Stimulated activated CD8-positive, alpha-beta memory T cell treated with anti-CD3 and anti-CD28 coated beads, Interleukin-15, amount 100 ng/mL, for 24 hours (primary cell): ENCODE results near the gene FXN.
"Not testable (repeated sequence)": the region's sequence is repeated elsewhere in the genome, so short reads cannot be mapped to it uniquely, and the experiment has no call there.

Source experiments
- DNase-seq: peaks from one replicate; pipeline ENCODE4 v3.0.0-alpha.2; 2020; ENCODE audit warnings: low read depth

Gene FXN

DNA sequence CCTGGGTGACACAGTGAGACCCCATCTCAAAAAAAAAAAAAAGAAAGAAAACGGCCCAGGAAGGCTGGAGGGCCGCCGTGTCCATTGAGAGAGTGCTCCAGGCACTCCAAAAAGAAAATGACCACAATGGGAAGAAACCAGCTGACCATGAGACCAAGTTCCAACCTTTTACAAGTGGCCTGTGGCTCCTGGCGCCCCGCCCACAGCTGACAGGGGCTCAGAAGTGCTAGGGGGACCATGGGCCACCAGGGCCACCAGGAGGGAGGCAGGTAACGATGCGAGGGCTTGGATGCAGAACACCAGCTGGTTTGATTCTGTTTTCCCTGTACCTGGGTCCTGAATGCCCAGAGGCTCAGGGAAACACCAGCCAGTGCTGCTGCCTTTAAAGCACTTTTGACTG, 34.6 kb downstream of the FXN start:
- DNase-seq, result no peak

DNA sequence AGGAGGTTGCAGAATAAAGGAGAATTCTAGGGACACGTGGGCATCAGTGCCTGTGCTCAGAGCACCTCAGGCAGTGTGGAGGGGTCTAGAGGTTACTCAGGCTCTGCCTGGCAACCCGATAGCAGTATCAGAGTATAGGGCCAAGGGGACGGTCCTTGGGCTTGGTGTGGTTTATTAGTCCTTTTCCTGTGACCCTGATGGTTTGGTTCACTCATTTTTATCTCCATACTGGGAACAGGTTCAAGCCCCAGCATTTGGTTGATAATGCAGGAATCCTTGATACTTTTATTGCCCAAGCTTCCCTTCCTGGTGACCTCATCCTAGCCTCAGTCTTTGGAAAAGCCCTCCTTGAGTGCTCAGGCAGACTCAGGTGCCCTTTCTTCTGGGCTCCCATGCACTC, 35.5 kb downstream of the FXN start:
- DNase-seq, result no peak

DNA sequence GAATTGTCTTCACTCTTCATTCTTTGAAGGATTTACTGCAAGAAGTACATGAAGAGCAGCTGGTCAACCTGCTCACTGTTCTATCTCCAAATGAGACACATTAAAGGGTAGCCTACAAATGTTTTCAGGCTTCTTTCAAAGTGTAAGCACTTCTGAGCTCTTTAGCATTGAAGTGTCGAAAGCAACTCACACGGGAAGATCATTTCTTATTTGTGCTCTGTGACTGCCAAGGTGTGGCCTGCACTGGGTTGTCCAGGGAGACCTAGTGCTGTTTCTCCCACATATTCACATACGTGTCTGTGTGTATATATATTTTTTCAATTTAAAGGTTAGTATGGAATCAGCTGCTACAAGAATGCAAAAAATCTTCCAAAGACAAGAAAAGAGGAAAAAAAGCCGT, 37.6 kb downstream of the FXN start:
- no peak for DNase-seq

DNA sequence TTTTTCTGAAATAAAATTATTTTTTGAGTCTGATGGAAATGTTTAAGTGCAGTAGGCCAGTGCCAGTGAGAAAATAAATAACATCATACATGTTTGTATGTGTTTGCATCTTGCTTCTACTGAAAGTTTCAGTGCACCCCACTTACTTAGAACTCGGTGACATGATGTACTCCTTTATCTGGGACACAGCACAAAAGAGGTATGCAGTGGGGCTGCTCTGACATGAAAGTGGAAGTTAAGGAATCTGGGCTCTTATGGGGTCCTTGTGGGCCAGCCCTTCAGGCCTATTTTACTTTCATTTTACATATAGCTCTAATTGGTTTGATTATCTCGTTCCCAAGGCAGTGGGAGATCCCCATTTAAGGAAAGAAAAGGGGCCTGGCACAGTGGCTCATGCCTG, 39.2 kb downstream of the FXN start:
- DNase-seq, result no peak

DNA sequence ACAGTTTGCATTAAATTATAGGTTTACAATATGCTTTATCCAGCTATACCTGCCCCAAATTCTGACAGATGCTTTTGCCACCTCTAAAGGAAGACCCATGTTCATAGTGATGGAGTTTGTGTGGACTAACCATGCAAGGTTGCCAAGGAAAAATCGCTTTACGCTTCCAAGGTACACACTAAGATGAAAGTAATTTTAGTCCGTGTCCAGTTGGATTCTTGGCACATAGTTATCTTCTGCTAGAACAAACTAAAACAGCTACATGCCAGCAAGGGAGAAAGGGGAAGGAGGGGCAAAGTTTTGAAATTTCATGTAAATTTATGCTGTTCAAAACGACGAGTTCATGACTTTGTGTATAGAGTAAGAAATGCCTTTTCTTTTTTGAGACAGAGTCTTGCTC, 41.0 kb downstream of the FXN start:
- no peak for DNase-seq

DNA sequence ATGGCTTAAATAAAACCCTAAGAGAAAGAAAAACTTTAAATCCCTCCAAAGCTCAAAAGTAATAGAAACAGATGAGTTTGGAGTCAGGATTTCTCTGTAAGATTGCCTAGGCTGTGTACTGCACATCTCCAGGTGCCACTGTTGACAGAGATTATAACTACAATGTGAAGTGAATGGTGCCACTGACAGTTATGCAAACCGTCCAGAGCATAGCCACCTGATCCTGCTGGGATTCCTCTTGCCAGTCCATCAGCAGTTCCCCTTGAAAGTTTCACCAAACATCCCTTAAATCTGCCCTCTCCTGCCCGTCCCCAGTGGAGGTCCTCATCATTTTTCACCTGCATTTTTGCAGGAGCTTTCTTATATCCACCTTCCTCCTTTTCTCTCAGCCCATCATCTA, 42.5 kb downstream of the FXN start:
- no peak for DNase-seq

DNA sequence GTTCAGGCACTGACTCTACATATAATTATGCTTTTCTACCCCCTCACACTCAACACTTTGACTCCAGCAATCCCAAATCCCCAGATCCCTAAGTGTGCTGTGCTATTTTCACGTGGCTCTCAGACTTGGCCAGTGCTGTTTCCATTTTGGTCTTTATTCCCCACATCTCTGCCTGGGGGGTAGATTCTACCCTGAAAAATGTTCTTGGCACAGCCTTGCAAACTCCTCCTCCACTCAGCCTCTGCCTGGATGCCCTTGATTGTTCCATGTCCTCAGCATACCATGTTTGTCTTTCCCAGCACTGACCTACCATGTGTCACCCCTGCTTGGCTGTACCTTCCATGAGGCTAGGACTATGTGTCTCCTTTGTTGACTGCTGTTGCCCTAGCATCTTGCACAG, 43.0 kb downstream of the FXN start:
- no peak for DNase-seq

DNA sequence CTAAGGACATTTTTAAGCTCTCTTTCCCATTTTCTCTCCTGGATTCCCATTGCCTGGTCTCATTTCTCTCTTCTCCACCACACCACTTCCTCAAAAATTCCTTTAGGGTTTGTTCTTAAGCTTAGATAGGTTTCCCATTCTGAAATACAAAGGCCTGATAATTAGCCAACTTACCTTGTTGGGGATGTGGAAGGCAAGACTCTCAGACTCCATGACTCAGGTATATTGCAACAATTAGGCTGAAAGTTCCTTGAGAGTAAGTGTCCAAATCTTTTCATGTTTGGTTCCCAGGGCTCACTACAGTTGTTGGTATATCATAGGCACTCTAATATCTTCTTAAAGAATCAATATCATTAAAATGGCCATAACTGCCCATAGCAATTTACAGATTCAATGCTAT, 43.6 kb downstream of the FXN start:
- no peak for DNase-seq

DNA sequence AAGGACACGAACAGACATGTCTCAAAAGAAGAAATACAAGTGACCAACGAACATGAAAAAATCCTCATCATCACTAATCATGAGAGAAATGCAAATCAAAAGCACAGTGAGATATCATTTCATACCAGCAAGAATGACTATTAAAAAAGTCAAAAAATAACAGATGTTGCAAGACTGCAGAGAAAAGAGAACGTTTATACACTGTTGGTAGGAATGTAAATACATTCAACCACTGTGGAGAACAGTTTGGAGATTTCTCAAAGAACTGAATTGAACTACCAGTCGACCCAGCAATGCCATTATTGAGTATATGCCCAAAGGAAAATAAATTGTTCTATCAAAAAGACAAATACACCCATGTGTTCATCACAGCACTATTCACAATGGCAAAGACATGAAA, 45.7 kb downstream of the FXN start:
- no peak for DNase-seq

DNA sequence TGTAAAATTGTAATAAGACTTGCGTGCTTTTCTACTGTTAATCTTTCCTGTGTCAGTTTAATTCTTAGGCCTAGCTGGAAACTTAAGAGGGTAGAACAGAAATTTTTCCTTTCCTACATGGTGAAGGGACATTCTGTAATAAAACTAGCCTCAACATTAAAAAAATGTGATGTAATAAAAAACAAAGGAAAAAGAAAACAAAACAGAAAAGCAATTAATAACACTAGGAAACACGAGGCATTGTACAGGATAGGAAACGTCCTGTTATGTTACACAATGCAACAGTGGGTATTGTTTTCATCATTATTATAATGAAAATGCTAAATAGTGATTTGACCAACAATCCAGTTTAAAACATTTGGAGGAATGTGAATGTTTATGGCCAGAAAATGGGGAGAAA, 47.8 kb downstream of the FXN start:
- no peak for DNase-seq

DNA sequence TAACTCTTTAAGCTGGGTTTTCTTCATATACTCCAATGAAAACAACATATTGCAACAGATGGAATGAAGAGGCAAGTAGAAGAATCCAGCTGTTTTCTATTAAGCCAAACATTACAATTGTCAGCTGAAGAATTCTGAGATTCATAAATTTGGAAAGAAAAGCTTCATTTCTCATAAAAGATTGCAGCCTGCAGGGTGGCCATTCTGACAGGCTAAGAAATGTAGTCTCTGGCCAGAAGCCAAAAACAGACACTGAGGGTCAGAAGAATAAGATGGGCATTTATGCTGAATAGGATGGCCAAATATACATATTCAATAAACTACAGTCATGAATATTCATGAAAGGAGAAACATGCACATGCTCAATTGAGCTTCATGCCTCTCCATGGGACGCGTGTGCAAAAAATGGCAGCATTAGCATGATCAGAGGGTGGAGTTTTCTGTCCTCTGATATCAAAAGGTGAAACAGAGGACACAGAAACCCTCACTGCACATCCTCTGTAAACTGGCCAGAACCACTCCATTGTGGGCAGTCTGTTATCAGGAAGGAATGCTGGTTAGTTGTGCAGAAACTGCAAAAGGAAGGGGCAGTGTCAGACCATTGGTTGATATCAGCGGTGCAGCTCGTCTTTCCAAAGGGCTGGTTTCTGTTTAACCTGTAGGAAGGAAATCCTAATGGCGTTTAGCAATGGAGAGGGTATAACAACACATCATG, 50.2 kb downstream of the FXN start:
- DNase-seq, result no peak

DNA sequence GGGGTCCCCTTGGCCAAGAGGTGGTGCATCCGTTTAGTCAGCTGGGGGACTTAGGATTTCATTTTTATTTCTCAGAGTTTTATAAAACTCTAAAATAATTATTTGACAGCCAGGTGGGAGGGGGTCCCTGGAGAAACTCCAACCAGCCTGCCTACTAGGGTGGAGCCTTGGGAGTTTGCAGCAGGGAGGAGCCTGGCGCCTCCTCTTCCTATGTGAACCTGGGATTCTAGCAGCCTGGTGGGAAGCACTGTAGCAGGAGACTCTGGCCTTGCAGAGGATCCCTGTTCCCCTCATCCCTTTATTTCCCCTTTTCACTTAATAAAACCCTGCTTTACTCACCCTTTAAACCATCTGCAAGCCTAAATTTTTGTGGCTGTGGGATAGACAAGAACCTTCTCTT, 50.8 kb downstream of the FXN start:
- DNase-seq, result no peak

DNA sequence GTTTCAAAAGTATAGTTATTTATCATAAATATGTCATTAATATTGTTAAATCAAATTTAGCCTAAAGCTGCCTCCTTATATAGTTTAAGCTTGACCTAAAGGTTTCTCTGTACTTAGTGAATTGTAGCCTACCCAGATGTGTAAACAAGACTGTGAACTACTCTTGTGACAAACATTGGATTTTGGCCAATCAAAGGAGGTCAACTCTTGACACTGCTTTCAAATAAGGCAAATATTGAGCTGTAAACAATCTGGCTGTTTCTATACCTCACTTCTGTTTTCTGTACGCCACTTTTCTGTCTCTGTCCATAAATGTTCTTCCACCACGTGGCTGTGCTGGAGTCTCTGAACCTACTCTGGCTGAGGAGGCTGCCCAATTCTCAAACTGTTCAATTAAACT, 51.2 kb downstream of the FXN start:
- DNase-seq, result no peak

DNA sequence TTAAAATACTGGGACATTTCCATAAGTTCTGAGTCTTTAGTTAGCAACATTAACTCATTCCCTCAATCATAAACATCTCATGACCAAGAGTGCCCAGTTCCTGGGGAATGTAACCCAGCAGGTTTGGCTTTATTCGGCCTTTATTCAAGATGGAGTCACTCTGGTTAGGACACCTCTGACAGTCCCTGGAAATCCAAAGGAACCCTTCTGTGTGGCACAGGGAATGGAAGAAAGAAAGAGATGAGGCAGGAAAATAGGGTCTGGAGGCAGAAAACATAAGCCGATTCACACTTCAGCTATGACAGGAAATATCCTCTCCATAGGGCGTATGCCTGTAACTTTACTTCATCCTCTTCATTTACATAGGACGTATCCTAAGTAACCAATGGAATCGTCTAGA, 53.5 kb downstream of the FXN start:
- DNase-seq, result no peak

DNA sequence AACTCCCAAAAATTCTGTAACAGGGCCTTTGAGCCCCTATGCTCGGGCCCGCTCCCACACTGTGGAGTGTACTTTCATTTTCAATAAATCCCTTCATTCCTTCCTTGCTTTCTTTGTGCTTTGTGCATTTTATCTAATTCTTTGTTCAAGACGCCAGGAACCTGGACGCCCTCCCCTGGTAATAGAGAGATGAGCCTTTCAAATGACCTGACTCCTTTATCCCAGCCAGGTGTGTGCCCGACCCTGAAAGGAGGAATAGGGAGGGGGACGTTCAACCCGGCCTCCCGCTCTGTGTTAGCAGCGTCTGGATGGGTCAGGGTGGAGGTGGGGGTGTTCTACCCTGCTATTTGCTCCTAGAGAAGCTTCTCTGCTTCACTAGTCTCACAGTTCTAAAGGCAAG, 53.9 kb downstream of the FXN start:
- no peak for DNase-seq

DNA sequence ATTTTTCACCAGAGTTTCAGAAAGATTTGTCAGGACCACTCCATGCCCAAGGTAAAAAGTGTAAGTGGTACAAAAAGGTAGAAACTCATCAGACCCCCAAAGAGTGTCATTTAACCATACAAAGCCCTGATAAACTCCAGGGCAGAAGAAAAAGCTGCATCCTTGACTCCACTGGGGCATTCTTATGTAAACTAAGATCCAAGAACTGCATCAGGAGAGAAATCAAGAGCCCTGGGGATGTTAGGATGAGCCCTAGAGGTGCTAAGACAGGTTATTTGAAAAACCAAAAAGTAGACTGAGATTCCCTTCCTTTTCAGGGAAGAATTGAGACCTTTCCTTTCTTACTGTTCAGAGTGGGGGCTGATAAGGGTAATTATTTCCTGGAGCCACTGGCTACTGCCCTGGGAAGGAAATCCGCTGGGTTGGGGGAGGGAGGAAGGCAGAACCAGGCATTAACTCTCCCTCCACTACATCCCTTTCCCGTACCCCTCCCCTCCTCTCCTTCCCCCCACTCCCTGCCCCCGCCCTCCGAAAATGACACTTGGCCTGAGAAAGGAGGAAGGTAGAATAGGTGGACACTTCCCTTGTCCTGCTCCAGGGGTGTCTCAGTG, 54.7 kb downstream of the FXN start:
- DNase-seq, result no peak

DNA sequence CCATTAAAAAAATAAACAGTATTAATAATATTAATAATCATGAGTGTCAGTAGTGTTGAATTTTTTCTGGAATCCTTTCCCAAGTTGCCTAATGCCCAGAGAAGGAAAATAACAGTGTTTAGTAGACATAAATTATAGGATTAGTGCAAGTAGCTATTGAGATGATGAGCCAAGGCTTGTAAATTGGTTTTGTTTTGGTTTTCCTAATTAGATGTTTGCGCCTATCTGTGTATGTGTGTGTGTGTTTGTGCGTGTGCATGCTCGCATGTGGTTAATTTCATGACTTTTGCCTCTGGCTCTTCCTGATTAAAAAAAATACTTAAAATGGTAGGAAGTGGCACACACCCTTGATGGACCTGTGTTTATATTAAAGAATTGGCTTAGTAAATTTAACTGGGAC, 55.4 kb downstream of the FXN start:
- no peak for DNase-seq

DNA sequence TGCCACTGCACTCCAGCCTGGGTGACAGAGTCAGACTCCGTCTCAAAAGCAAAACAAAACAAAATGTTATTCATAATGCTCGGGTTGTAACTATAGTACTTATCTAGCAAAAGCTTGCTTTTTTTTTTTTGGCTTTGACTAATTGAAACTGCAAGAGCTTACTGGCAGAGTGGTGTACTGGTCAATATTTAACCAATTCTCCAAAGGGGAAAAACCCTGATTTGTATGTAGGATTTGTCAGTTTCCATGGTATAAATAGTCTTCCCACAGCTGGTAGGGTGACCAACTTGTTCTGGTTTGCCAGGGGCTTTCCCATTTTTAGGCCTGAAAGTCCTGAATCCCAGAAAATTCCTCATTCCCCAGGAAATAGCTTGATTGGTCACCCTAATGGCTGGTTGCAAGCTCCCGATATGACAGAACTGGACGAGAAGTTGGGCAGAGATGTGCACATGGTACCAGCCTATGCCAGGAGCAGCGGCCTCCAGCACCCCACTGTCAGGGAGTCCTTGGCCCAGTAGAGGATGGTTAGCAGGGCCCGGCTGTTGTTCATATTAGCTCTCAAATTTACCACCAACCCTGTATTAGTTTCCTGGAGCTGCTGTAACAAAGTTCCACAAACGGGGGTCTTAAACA, 58.0 kb downstream of the FXN start:
- DNase-seq, result no peak

DNA sequence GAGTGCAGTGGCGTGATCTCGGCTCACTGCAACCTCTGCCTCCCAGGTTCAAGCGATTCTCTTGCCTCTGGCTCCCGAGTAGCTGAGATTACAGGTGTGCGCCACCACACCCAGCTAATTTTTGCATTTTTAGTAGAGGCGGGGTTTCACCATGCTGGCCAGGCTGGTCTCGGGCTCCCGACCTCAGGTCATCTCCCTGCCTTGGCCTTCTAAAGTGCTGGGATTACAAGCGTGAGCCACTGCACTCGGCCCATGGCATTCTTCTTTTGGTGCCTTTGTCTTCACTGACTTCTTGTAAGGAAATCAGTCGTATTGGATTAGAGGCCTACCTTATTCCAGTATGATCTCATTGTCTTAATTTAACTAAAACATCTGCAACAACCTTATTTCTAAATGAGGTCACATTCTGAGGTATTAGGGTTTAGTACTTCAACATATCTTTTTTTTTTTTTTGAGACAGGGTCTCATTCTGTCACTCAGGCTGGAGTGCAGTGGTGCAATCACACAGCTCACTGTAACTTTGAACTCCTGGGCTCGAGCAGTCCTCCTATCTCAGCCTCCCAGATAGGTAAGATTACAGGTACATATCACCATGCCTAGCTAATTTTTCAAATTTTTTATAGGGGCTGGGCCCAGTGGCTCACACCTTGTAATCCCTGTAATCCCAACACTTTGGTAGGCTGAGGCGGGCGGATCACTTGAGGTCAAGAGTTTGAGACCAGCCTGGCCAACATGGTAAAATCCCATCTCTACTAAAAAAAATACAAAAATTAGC, 59.0 kb downstream of the FXN start:
- DNase-seq, result not testable (repeated sequence)

DNA sequence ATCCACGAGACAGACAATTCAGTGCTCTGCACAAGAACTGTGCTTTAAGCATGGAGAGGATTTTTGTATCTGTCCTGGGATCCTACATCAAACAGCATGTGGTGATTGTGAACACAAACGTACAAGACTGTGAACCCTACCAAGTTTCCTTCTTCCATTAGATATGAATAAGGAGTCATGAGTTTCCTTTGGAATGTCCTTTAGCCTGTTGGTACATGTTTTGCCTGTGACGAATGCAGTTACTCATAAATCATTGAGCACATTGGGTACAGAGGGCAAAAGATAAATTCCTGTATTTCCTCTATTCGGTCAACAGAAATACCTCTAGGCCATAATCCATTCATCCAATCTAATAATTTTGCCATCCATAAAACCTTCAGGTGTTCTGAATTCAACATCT, 61.5 kb downstream of the FXN start:
- no peak for DNase-seq

DNA sequence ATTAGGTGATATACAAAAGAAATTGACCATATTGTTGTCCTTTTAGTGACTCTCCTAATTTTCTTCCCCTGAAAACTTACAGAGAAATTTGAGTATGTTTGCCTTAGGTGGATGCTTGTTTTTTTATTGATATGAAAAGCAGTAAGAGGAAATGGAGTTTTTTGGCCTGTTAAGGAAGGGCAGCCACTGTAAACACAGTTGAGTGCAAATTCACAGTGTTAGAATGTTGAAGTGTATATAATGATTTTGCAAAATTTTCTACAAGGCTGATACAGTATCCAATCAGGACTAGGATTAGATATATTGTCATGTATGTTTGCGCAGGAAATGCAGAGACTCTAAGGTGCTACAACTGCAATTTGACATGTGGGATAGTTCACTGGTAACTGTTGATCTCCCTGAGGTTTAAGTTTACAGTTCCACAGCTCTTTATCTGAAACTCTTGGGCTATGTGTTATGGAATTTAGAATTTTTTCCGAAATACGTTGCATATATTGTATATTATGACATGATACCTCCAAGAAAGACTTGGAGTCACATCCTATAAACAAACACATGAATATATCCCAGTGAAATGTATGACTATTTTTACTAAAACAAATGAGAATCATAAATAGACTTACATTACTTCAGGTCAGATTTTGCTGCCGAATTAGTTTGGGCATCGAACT, 62.5 kb downstream of the FXN start:
- no peak for DNase-seq

DNA sequence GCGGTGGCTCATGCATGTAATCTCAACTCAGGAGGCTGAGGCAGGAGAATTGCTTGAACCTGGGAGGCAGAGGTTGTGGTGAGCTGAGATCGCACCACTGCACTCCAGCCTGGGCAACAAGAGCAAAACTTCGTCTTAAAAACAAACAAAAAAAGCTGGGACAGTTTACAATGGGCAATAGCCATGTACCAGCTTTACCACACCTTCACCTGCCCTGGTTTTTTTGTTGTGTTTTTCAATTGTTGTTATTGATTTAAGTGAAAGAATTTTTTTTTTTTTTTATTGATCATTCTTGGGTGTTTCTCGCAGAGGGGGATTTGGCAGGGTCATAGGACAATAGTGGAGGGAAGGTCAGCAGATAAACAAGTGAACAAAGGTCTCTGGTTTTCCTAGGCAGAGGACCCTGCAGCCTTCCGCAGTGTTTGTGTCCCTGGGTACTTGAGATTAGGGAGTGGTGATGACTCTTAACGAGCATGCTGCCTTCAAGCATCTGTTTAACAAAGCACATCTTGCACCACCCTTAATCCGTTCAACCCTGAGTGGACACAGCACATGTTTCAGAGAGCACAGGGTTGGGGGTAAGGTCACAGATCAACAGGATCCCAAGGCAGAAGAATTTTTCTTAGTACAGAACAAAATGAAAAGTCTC, 67.9 kb downstream of the FXN start:
- not testable (repeated sequence) for DNase-seq
